Stimulated activated CD4-positive, alpha-beta T cell treated with anti-CD3 and anti-CD28 coated beads, Interleukin-4, amount 100 ng/mL, for 4 hours (primary cell): ENCODE data around the gene AK8.

Source experiments
- DNase-seq, 2 experiments: peaks; one replicate each; pipeline ENCODE4 v3.0.0-alpha.2; 2020

The AK8 gene

GRCh38 chr9:132887181-132888120 lies 9.4 kb upstream of the AK8 start:
- DNase-seq = no peak

- no peak for DNase-seq
These were observed 8.2 kb upstream of the AK8 start for GRCh38 chr9:132886334-132886725.

GRCh38 chr9:132885720-132886333 lies 7.7 kb upstream of the AK8 start:
- no peak for DNase-seq

GRCh38 chr9:132883349-132884294 lies 5.5 kb upstream of the AK8 start:
- no peak for DNase-seq

GRCh38 chr9:132882616-132883015 lies 4.5 kb upstream of the AK8 start:
- no peak for DNase-seq

GRCh38 chr9:132881826-132882225 lies 3.7 kb upstream of the AK8 start:
- DNase-seq = no peak

GRCh38 chr9:132880324-132880661 lies 2.2 kb upstream of the AK8 start:
- DNase-seq = no peak

- no peak for DNase-seq
These were observed 1.6 kb upstream of the AK8 start for GRCh38 chr9:132879457-132880323.

- peak; percentile 10 to 35 for DNase-seq
These were observed 792 bp upstream of the AK8 start, which contains the start of gene SPACA9 for GRCh38 chr9:132878695-132879456. Gene SPACA9, plus strand, starts transcription at chr9:132878898. Its CDS starts 5,050 bp downstream, at chr9:132883948.

GRCh38 chr9:132877458-132877823 lies 643 bp downstream of the AK8 start:
- DNase-seq = no peak

GRCh38 chr9:132876849-132877248 lies 1.2 kb downstream of the AK8 start:
- DNase-seq = no peak

- no peak for DNase-seq
These were observed 2.9 kb downstream of the AK8 start for GRCh38 chr9:132875159-132875558.

- DNase-seq = no peak
These were observed 4.7 kb downstream of the AK8 start for GRCh38 chr9:132873403-132873802.

GRCh38 chr9:132869266-132869665 lies 8.8 kb downstream of the AK8 start:
- DNase-seq = no peak

GRCh38 chr9:132866898-132867297 lies 11.2 kb downstream of the AK8 start:
- no peak for DNase-seq

- DNase-seq = no peak
These were observed 13.4 kb downstream of the AK8 start for GRCh38 chr9:132864691-132865090.

GRCh38 chr9:132864277-132864676 lies 13.8 kb downstream of the AK8 start:
- no peak for DNase-seq

GRCh38 chr9:132863096-132863495 lies 15.0 kb downstream of the AK8 start:
- DNase-seq = no peak

GRCh38 chr9:132862533-132862932 lies 15.6 kb downstream of the AK8 start:
- DNase-seq = no peak

GRCh38 chr9:132861666-132862065 lies 16.4 kb downstream of the AK8 start:
- no peak for DNase-seq

GRCh38 chr9:132858751-132859150 lies 19.3 kb downstream of the AK8 start:
- no peak for DNase-seq
